ENCODE measurements around the gene SP140. TPM values are rescaled to one million over a fixed set of nuclear protein-coding genes. Genes with fewer than 3 reads are reported as not detected.
"Not testable (repeated sequence)": the region's sequence is repeated elsewhere in the genome, so short reads cannot be mapped to it uniquely, and the experiment has no call there.

Gene SP140
- total RNA-seq, 1 donor from 2014 or later, result not detected

DNA sequence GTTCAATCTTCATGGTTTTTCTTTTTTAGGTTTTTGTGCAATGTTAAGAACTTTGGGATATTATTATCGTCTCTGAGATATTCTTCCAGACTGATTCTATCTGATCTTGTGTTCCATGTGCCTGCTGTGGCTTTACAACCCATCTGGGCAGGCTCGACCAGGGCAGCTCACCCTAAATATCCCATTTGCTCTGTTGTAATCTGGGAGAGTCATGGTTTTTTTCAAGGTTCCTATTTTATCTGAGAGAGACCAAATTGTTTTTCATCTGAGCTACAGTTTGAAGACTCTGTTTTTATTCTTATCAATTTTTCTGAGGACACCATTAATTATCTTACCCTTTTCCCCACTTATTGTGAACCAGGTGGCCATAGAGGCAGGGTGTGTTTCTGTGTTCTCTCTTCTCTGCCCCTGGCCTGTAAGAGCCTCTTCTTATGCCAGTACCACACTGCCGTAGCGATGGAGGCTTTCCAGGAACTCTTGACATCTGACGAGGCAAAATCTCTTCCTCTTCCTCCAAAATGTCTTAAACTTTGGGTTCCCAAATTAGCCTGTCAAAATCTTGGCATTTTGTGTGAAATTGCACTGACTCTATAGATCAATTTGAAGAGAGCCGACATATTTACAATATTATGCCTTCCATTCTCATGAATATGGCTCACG, 104.5 kb downstream of the SP140 start:
- no peak for DNase-seq (ENCODE audit: low read depth)
- TF ChIP-seq, protein P1, sequence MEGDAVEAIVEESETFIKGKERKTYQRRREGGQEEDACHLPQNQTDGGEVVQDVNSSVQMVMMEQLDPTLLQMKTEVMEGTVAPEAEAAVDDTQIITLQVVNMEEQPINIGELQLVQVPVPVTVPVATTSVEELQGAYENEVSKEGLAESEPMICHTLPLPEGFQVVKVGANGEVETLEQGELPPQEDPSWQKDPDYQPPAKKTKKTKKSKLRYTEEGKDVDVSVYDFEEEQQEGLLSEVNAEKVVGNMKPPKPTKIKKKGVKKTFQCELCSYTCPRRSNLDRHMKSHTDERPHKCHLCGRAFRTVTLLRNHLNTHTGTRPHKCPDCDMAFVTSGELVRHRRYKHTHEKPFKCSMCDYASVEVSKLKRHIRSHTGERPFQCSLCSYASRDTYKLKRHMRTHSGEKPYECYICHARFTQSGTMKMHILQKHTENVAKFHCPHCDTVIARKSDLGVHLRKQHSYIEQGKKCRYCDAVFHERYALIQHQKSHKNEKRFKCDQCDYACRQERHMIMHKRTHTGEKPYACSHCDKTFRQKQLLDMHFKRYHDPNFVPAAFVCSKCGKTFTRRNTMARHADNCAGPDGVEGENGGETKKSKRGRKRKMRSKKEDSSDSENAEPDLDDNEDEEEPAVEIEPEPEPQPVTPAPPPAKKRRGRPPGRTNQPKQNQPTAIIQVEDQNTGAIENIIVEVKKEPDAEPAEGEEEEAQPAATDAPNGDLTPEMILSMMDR (IDR thresholded peaks at IDR 0.05; ENCODE audit: insufficient read depth, low read length, severe bottlenecking), result no peak

DNA sequence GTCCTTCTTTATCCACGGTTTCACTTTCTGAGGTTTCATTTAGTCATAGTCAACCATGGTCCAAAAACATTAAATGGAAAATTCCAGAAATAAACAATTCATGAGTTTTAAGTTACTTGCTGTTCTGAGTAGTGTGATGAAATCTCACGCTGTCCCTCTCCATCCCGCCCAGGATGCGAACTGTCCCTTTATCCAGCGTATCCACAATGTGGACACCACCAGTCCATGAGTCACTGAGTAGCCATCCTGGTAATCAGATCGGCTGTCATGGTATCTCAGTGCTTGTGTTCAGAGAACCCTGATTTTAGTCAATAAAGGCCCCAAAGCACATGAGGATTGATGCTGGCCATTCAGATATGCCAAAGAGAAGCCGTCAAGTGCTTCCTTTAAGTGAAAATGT, 105.2 kb downstream of the SP140 start:
- no peaks in the 10 kb centered on the region for H3K27me3 ChIP-seq (ENCODE audit: control insufficient read depth, insufficient read depth, low read length)
- FAIRE-seq (no peak), DNase-seq (ENCODE audit: low read depth) (no peak)
- H3K36me3 ChIP-seq (ENCODE audit: control insufficient read depth, insufficient read depth, low read length), result no peaks in the 10 kb centered on the region
- TF ChIP-seq, protein P1 (IDR thresholded peaks at IDR 0.05; ENCODE audit: insufficient read depth, low read length, severe bottlenecking), result no peak
- H3K4me3 ChIP-seq (ENCODE audit: low read depth, low read length), result no peak overlapping the region

More for the DNA sequence above, 104.5 kb downstream of the SP140 start:
- Histone ChIP-seq H3K4me3 (ENCODE audit: low read depth, low read length) (no peak overlapping the region), H3K36me3 (ENCODE audit: control insufficient read depth, insufficient read depth, low read length) (no peaks in the 10 kb centered on the region), H3K27me3 (ENCODE audit: control insufficient read depth, insufficient read depth, low read length) (no peaks in the 10 kb centered on the region)
- FAIRE-seq, result no peak

DNA sequence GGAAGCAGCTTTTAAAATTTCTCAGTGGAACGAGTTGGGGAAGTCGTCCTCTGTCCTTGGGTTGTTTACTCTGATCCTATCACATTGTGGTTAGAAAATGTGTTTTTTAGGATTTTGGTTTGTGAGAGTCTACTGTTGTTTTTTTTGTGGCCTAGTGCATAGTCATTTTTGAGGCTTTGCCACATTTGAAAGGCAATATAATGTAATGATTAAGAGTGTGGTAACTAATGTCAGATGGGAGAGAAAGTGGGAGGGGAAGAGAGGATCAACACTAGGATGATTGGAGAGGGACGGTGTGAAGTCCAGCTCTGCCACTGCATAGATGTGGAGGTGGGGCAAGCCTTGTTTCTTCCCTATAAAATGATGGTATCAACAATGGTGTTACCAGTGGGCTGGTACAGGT, 109.9 kb downstream of the SP140 start:
- no peaks in the 10 kb centered on the region for H3K36me3 ChIP-seq (ENCODE audit: control insufficient read depth, insufficient read depth, low read length)
- TF ChIP-seq, protein P1 (IDR thresholded peaks at IDR 0.05; ENCODE audit: insufficient read depth, low read length, severe bottlenecking), result no peak
- no peak for DNase-seq (ENCODE audit: low read depth)
- no peak for FAIRE-seq
- H3K27me3 ChIP-seq (ENCODE audit: control insufficient read depth, insufficient read depth, low read length), result no peaks in the 10 kb centered on the region
- H3K4me3 ChIP-seq (ENCODE audit: low read depth, low read length), result no peak overlapping the region

DNA sequence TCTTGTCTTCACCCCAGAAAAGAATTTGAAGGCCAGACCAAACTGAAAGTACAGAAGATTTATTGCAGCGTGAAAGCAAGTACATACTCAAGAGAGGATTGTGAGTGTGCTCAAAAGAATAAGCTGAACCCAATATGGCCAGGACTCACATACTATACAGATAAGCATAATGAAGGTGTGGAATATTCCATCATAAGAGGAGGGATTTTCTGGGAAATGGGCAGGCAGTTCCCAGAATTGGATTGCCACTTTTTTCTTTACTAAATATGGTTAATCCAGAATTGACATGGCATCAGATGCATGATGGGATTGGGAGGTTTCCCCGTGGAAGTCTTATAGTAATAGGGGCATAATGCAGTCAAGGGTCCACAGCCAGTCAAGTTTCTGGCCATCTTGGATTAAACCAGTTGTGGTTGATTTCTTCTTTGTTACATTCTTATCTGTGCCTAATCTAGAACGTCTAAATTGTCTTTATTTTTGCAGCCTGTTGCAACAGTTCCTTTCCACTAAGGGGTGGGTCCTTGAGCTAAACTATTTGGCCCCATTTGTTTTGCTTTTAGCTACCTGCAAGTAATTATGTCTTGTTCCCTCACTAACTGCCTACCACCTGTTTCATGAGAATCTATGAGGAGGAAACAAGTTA, 110.4 kb downstream of the SP140 start:
- FAIRE-seq, result no peak
- TF ChIP-seq, protein P1 (IDR thresholded peaks at IDR 0.05; ENCODE audit: insufficient read depth, low read length, severe bottlenecking), result no peak
- Histone ChIP-seq H3K4me3 (ENCODE audit: low read depth, low read length) (no peak overlapping the region), H3K36me3 (ENCODE audit: control insufficient read depth, insufficient read depth, low read length) (no peaks in the 10 kb centered on the region), H3K27me3 (ENCODE audit: control insufficient read depth, insufficient read depth, low read length) (no peaks in the 10 kb centered on the region)
- DNase-seq (ENCODE audit: low read depth), result no peak

DNA sequence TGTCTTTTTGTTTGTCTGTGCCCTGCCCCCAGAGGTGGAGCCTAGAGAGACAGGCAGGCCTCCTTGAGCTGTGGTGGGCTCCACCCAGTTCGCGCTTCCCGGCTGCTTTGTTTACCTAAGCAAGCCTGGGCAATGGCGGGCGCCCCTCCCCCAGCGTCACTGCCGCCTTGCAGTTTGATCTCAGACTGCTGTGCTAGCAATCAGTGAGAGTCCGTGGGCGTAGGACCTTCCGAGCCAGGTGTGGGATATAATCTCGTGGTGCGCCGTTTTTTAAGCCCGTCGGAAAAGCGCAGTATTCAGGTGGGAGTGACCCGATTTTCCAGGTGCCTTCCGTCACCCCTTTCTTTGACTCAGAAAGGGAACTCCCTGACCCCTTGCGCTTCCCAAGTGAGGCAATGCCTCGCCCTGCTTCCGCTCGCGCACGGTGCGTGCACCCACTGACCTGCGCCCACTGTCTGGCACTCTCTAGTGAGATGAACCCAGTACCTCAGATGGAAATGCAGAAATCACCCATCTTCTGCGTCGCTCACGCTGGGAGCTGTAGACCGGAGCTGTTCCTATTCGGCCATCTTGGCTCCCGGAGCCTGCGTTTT, 116.5 kb downstream of the SP140 start:
- not testable (repeated sequence) for DNase-seq (ENCODE audit: low read depth); H3K36me3 ChIP-seq (ENCODE audit: control insufficient read depth, insufficient read depth, low read length); H3K4me3 ChIP-seq (ENCODE audit: low read depth, low read length); FAIRE-seq; H3K27me3 ChIP-seq (ENCODE audit: control insufficient read depth, insufficient read depth, low read length)

DNA sequence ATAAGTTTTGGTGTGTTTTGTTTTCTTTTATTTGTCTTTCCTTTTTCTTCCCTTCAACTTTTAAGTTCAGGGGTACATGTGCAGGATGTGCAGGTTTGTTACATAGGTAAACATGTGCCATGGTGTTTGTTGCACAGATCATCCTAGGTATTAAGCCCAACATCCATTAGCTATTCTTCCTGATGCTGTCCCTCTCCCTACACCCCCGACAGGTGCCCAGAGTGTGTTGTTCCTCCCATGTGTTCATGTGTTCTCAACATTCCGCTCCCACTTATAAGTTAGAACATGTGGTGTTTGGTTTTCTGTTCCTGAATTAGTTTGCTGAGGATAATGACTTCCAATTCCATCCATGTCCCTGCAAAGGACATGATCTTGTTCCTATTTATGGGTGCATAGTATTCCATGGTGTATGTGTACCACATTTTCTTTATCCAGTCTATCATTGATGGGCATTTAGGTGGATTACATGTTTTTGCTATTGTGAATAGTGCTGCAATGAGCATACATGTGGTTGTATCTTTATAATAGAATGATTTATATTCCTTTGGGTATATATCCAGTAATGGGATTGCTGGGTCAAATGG, 117.6 kb downstream of the SP140 start:
- not testable (repeated sequence) for H3K4me3 ChIP-seq (ENCODE audit: low read depth, low read length); DNase-seq (ENCODE audit: low read depth); H3K27me3 ChIP-seq (ENCODE audit: control insufficient read depth, insufficient read depth, low read length); H3K36me3 ChIP-seq (ENCODE audit: control insufficient read depth, insufficient read depth, low read length); FAIRE-seq

All from bronchial epithelial cell (primary cell).